ENCODE data around the gene FCHO1. TPM values are rescaled to one million over a fixed set of nuclear protein-coding genes. Genes with fewer than 3 reads are reported as not detected.

Gene FCHO1
- total RNA-seq, 2 donors from 2014 or later = 3.9 to 9.2 TPM

DNA sequence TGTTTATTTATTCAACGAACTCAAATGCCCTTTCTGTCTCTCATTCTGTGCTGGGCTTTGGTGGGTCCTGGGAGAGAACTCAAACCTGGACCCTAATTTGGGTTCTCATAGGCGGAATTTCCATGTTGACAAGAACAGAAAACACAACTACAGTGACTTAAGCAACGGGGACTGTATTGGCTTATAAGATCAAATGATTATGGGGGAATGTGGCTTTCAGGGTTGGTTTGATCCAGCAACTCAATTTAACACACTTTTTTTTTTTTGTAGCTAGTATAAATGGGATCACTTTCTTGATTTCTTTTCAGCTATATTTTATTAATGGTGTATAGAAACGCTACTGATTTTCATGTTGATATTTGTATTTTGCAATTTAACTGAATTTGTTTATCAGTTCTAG, 9.9 kb downstream of the FCHO1 start:
- TF ChIP-seq, protein P1, sequence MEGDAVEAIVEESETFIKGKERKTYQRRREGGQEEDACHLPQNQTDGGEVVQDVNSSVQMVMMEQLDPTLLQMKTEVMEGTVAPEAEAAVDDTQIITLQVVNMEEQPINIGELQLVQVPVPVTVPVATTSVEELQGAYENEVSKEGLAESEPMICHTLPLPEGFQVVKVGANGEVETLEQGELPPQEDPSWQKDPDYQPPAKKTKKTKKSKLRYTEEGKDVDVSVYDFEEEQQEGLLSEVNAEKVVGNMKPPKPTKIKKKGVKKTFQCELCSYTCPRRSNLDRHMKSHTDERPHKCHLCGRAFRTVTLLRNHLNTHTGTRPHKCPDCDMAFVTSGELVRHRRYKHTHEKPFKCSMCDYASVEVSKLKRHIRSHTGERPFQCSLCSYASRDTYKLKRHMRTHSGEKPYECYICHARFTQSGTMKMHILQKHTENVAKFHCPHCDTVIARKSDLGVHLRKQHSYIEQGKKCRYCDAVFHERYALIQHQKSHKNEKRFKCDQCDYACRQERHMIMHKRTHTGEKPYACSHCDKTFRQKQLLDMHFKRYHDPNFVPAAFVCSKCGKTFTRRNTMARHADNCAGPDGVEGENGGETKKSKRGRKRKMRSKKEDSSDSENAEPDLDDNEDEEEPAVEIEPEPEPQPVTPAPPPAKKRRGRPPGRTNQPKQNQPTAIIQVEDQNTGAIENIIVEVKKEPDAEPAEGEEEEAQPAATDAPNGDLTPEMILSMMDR (IDR thresholded peaks at IDR 0.05) = no peak
- H3K27me3 ChIP-seq = no peaks in the 10 kb centered on the region
- intact Hi-C loops (cut with DNase I) = no loop called here

DNA sequence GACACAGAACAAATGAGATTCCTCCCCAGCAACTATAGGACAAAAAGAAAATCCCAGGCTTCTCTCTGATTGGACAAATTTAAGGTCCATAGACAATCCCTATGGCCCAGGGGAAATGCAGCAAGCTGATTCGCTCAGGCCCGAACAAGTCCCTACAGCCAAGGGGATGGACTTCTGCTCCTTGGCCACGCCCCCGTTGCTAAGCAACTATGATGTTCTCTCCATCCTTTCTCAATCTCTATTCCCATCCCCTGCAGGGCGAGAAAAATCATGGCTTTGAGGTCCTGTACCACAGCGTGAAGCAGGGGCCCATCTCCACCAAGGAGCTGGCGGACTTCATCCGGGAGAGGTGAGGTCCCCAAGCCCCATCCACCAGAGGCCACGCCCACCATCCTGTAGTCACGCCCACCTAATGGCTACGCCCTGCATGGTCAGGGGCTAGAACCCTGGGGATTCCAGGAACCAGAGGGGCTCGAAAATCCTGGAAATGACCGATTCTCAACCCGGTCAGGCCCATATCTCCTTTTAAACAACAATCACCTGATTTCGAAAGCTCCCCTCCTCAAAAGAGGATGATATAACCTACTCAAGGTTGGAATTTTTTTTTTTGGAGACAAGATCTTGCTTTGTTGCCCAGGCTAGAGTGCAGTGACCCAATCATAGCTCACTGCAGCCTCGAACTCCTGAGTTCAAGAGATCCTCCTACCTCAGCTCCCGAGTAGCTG, 11.4 kb downstream of the FCHO1 start:
- no peaks in the 10 kb centered on the region for H3K36me3 ChIP-seq
- no peak overlapping the region for H3K9ac ChIP-seq (ENCODE audit: low read depth in 2 of 2, low read length in 2 of 2)
- no peaks in the 10 kb centered on the region for H3K4me1 ChIP-seq
- intact Hi-C loops (cut with DNase I) = no loop called here
- DNase-seq = peak; percentile 47
- TF ChIP-seq, protein P1 (IDR thresholded peaks at IDR 0.05) = no peak
- H3K4me3 ChIP-seq = no peak overlapping the region
- no peaks in the 10 kb centered on the region for H3K9me3 ChIP-seq
- no peaks in the 10 kb centered on the region for H3K27me3 ChIP-seq
- no peak overlapping the region for H3K27ac ChIP-seq

More for the DNA sequence above, 9.9 kb downstream of the FCHO1 start:
- DNase-seq = no peak
- H3K4me3 ChIP-seq = no peak overlapping the region
- no peak overlapping the region for H3K27ac ChIP-seq
- no peaks in the 10 kb centered on the region for H3K36me3 ChIP-seq
- no peak overlapping the region for H3K9ac ChIP-seq (ENCODE audit: low read depth in 2 of 2, low read length in 2 of 2)
- H3K9me3 ChIP-seq = no peaks in the 10 kb centered on the region
- no peaks in the 10 kb centered on the region for H3K4me1 ChIP-seq

DNA sequence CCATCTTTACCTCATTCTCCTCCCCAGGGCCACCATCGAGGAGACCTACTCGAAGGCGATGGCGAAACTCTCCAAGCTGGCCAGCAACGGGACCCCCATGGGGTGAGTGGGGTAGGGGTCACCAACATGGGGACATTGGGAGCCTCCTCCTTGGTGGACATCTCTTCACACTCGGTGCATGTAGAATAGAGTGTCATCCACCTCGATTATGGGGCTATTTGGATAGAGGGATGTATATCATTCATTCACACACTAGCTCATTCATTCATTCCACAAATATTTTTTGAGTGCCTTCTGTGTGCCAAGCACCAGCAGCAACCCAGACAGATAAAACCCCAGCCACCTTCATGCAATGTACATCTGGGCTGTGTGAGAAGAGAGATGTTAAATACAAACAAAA, 13.1 kb downstream of the FCHO1 start:
- DNase-seq = no peak
- H3K36me3 ChIP-seq = no peaks in the 10 kb centered on the region
- TF ChIP-seq, protein P1 (IDR thresholded peaks at IDR 0.05) = no peak
- H3K4me1 ChIP-seq = no peaks in the 10 kb centered on the region
- intact Hi-C loops (cut with DNase I) = no loop called here
- H3K27ac ChIP-seq = peak overlapping the region; percentile 61
- H3K9ac ChIP-seq (ENCODE audit: low read depth in 2 of 2, low read length in 2 of 2) = no peak overlapping the region
- H3K27me3 ChIP-seq = no peaks in the 10 kb centered on the region
- H3K4me3 ChIP-seq = no peak overlapping the region
- no peaks in the 10 kb centered on the region for H3K9me3 ChIP-seq

DNA sequence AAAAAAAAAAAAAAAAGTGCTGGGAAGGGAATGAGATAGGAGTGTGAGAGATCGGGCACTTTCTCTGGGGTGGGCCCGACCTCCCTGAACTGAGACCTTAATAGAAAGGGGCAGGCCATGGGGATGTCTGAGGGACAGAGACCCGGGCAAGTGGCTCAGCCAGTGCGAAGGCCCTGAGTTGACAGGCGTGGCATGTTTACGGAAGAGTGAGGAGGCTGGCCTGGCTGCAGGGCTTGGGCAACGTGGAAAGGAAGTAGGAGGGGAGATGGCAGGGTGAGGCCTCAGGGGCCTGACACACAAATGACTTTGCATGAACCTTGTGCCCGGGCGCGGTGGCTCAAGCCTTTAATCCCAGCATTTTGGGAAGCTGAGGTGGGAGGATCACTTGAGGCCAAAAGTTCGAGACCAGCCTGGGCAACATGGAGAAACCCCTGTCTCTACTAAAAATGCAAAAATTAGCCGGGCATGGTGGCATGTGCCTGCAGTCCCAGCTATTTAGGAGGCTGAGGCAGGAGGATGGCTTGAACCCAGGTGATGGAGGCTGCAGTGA, 13.9 kb downstream of the FCHO1 start:
- intact Hi-C loops (cut with DNase I) = loop anchor here (5.0 kb wide), 1 partner anchor 63 kb away; no protein-coding TSS in a partner anchor
- Histone ChIP-seq H3K9me3 (no peaks in the 10 kb centered on the region), H3K4me1 (no peaks in the 10 kb centered on the region), H3K27ac (peak overlapping the region; percentile 61), H3K27me3 (no peaks in the 10 kb centered on the region), H3K36me3 (no peaks in the 10 kb centered on the region), H3K9ac (ENCODE audit: low read depth in 2 of 2, low read length in 2 of 2) (no peak overlapping the region), H3K4me3 (no peak overlapping the region)
- TF ChIP-seq, protein P1 (IDR thresholded peaks at IDR 0.05) = no peak
- peak; percentile 88 for DNase-seq

DNA sequence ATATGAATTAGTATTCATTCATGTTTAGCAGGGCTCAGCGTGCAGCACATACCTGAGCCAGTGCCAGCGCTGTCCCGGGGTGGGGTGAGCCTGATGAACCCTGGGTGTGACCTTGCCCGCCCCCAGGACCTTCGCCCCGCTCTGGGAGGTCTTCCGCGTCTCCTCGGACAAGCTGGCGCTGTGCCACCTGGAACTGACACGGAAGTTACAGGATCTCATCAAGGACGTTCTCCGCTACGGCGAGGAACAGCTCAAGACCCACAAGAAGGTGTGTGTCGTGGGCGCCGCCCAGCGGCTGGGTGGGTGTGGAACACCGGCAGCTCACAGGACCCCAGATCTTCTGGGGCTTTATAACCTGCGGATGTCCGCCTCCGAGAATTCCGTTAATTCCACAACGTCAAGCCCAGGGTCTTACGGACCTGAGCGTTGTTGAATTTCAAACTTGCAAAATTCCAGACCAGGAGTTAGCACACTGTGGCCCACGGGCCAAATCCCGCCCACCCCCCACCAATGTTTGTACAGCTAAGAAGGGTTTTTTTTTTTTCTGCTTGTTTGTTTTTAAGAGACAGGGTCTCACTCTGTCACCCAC, 15.4 kb downstream of the FCHO1 start:
- peak; percentile 96 for DNase-seq
- Histone ChIP-seq H3K4me3 (peak overlapping the region; percentile 12), H3K4me1 (no peaks in the 10 kb centered on the region), H3K27ac (peak overlapping the region; percentile 53), H3K36me3 (no peaks in the 10 kb centered on the region), H3K9ac (ENCODE audit: low read depth in 2 of 2, low read length in 2 of 2) (no peak overlapping the region), H3K27me3 (no peaks in the 10 kb centered on the region), H3K9me3 (no peaks in the 10 kb centered on the region)
- TF ChIP-seq, protein P1 (IDR thresholded peaks at IDR 0.05) = peak; percentile 84
- intact Hi-C loops (cut with DNase I) = loop anchor here (5.0 kb wide), 1 partner anchor 64 kb away; no protein-coding TSS in a partner anchor

Measured in colonic mucosa (tissue), 4 donors.